ES-I3 (cell line): ENCODE measurements around the gene SLC39A6.
"Not testable (repeated sequence)": the region's sequence is repeated elsewhere in the genome, so short reads cannot be mapped to it uniquely, and the experiment has no call there.

Experiments
- H3K36me3 ChIP-seq: 2 replicates; pipeline ENCODE4 v1.6.1; 2013; ENCODE audit warnings: mild to moderate bottlenecking, low read length, control low read depth, moderate library complexity; ENCODE audit not compliant: insufficient read depth
- H3K4me1 ChIP-seq: 2 replicates; pipeline ENCODE4 v1.6.1; 2013; ENCODE audit warnings: mild to moderate bottlenecking, control low read depth, low read length; ENCODE audit not compliant: insufficient read depth
- H3K9ac ChIP-seq: 2 replicates; pipeline ENCODE4 v1.6.1; 2013; ENCODE audit warnings: low read depth, mild to moderate bottlenecking, low read length, moderate library complexity
- H3K9me3 ChIP-seq: 2 replicates; pipeline ENCODE4 v1.6.1; 2013; ENCODE audit warnings: mild to moderate bottlenecking, low read length, moderate library complexity; ENCODE audit not compliant: control insufficient read depth, insufficient read depth

Gene SLC39A6

GRCh38 chr18:36128530-36128870, 640 bp downstream of the SLC39A6 start:
- peaks cover 12% of the 10 kb centered on the region; the same call in 1 of the 2 replicates for H3K36me3 ChIP-seq
- H3K9ac ChIP-seq: peak overlapping the region; percentile 85
- H3K9me3 ChIP-seq: no peaks in the 10 kb centered on the region
- H3K4me1 ChIP-seq: no peaks in the 10 kb centered on the region

- H3K9ac ChIP-seq: peak overlapping the region; percentile 85
- no peaks in the 10 kb centered on the region for H3K4me1 ChIP-seq
- H3K36me3 ChIP-seq: peaks cover 15% of the 10 kb centered on the region; the same call in 1 of the 2 replicates
- no peaks in the 10 kb centered on the region for H3K9me3 ChIP-seq
Measured at GRCh38 chr18:36127836-36128529, 1.2 kb downstream of the SLC39A6 start.

DNA sequence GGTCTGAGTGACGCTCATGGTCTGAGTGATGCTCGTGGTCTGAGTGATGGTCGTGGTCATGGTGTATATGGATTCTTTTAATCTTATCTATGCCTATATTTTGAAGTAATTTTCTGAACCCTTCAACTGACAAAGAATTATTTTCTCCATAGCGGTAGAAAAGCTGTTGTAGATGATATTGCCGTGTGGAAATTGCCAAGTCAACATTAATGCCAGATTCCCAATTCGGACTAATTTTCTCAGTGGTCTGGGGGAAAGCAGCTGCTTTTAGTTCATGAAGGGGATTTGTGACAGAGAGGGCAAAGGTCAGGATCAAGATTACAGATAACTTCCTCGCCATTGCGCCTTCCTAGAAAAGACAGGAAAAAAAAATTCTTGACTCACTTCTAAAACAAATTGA, 2.5 kb downstream of the SLC39A6 start:
- no peaks in the 10 kb centered on the region for H3K9me3 ChIP-seq
- H3K9ac ChIP-seq: no peak overlapping the region
- H3K36me3 ChIP-seq: peaks cover 19% of the 10 kb centered on the region

DNA sequence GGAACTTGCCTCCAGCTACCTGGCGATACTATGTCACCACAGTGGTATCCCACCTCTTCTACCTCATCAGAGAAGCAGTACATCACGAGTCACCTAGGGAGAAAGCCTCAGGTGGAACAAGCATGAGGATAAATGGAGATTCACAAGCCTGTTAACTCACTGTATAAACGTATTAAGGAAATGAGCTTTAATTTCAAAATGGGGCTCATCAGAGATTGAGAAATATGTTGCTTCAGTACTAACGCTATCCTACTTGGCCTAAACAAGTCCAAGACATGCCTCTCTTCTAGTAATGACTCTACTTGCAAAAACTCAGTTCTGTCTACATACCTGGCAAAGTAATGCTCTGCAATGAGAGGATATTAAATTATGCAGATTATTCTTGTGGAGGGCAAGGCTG, 4.3 kb downstream of the SLC39A6 start:
- Histone ChIP-seq H3K36me3 (peaks cover 19% of the 10 kb centered on the region), H3K9ac (no peak overlapping the region), H3K9me3 (no peaks in the 10 kb centered on the region), H3K4me1 (no peaks in the 10 kb centered on the region)

More for the DNA sequence above, 2.5 kb downstream of the SLC39A6 start:
- no peaks in the 10 kb centered on the region for H3K4me1 ChIP-seq

- Histone ChIP-seq H3K36me3 (peaks cover 18% of the 10 kb centered on the region), H3K9ac (no peak overlapping the region), H3K4me1 (no peaks in the 10 kb centered on the region), H3K9me3 (no peaks in the 10 kb centered on the region)
Measured at GRCh38 chr18:36120297-36120696, 8.8 kb downstream of the SLC39A6 start.

DNA sequence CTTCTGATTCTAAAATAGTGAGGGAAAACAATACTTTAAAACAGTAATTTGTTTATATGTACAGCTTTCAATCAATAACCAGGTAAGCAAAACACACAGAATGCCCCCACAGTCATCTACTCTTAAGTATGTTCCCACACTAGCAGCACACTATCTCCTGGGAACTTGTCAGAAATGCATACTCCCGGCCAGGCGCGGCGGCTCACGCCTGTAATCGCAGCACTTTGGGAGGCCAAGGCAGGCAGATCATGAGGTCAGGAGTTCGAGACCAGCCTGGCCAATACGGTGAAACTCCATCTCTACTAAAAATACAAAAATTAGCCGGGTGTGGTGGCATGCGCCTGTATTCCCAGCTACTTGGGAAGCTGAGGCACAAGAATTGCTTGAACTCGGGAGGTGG, 12.4 kb downstream of the SLC39A6 start:
- not testable (repeated sequence) for H3K36me3 ChIP-seq, H3K4me1 ChIP-seq, H3K9me3 ChIP-seq, H3K9ac ChIP-seq

GRCh38 chr18:36114738-36115137, 14.4 kb downstream of the SLC39A6 start:
- H3K9ac ChIP-seq: no peak overlapping the region
- H3K9me3 ChIP-seq: no peaks in the 10 kb centered on the region
- no peaks in the 10 kb centered on the region for H3K4me1 ChIP-seq
- H3K36me3 ChIP-seq: peaks cover 6% of the 10 kb centered on the region

DNA sequence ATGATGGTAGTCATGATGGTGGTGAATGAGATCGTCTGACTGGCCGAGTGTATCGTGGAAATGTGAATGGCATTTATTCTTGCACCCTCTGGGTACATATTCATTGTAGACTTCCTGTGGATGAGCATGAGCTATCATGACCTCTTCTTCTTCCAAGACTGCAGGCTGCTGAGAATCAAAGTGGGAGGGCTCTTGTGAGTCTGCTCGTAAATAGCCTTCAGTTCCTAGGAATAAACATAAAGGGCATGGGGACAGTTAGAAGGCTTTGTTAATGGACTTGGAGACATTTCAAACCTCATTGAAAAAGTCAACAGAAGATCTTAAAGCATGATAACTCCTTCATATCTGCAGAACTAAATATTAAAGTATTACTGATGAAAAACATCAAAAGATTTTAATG, 14.9 kb downstream of the SLC39A6 start:
- H3K4me1 ChIP-seq: no peaks in the 10 kb centered on the region
- no peak overlapping the region for H3K9ac ChIP-seq
- peaks cover 6% of the 10 kb centered on the region for H3K36me3 ChIP-seq
- H3K9me3 ChIP-seq: no peaks in the 10 kb centered on the region

DNA sequence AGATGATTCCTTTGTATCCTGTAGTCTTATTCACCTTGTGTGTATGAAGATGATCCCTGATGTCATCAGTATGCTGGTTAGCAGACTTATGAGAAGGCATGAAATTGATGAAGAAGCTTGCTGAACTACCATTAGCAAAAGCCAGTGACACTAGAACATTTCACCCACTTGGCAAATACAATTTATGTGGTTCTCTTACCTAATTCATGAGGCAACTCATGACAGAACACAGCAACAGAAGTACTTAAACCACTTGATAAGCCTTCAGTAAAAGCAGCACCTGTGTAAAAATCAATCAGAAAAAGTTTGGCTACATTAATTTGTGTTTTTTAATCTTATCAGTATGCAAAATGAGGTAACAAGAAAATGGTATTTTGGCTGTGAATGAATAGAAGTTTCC, 16.8 kb downstream of the SLC39A6 start:
- H3K9me3 ChIP-seq: no peaks in the 10 kb centered on the region
- H3K36me3 ChIP-seq: peaks cover 6% of the 10 kb centered on the region
- no peak overlapping the region for H3K9ac ChIP-seq
- no peaks in the 10 kb centered on the region for H3K4me1 ChIP-seq

GRCh38 chr18:36109737-36110136, 19.4 kb downstream of the SLC39A6 start:
- H3K9ac ChIP-seq: no peak overlapping the region
- peaks cover 6% of the 10 kb centered on the region for H3K36me3 ChIP-seq
- H3K9me3 ChIP-seq: no peaks in the 10 kb centered on the region
- H3K4me1 ChIP-seq: no peaks in the 10 kb centered on the region

- H3K9ac ChIP-seq: no peak overlapping the region
- H3K9me3 ChIP-seq: no peaks in the 10 kb centered on the region
- H3K36me3 ChIP-seq: peaks cover 6% of the 10 kb centered on the region
- H3K4me1 ChIP-seq: no peaks in the 10 kb centered on the region
Measured at GRCh38 chr18:36108601-36109000, 20.5 kb downstream of the SLC39A6 start.

DNA sequence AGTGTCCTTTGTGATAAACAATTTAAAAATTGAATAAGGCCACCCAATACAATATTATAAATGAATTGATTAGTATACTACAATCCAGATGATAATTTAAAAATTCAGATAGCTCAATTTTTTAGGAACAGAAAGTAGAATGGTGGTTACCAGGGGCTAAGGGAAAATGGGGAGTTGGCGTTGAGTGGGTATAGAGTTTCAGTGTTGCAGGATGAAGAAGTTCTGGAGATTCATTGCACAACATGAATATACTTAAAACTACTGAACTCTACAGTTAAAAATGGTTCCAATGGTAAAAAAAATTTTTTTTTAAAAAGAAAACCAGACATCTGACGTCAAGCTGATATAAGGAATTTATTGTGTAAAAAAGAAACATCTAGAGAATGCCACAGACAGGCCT, 20.9 kb downstream of the SLC39A6 start:
- H3K36me3 ChIP-seq: peaks cover 3% of the 10 kb centered on the region
- no peaks in the 10 kb centered on the region for H3K4me1 ChIP-seq
- H3K9ac ChIP-seq: no peak overlapping the region
- no peaks in the 10 kb centered on the region for H3K9me3 ChIP-seq

DNA sequence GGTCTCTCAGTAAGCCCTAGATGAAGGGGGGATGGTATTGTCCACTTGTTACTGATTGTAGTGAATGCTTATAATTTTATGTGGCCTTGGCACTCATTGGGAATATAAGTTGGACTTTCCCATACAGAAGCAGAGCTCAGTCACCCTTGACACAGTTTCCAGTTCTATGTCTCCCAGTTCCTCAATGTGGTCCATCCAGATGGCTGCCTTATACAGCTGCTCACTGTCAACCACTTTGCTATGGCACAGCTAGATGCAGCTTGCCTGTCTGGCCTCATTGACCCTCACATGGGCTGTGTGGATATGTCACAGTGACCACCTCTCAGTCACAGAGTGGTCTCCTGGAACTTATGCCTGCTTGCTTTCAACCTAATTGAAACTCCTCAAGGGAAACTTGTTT, 21.7 kb downstream of the SLC39A6 start:
- Histone ChIP-seq H3K4me1 (no peaks in the 10 kb centered on the region), H3K36me3 (peaks cover 3% of the 10 kb centered on the region), H3K9ac (no peak overlapping the region), H3K9me3 (no peaks in the 10 kb centered on the region; the same call in 1 of the 2 replicates)

- Histone ChIP-seq H3K9me3 (no peaks in the 10 kb centered on the region; the same call in 1 of the 2 replicates), H3K9ac (no peak overlapping the region)
Measured at GRCh38 chr18:36104749-36105148, 24.4 kb downstream of the SLC39A6 start.

GRCh38 chr18:36101943-36102342, 27.2 kb downstream of the SLC39A6 start:
- no peak overlapping the region for H3K9ac ChIP-seq
- no peaks in the 10 kb centered on the region for H3K36me3 ChIP-seq
- H3K9me3 ChIP-seq: no peaks in the 10 kb centered on the region; the same call in 1 of the 2 replicates
- no peaks in the 10 kb centered on the region for H3K4me1 ChIP-seq

More at GRCh38 chr18:36104749-36105148, 24.4 kb downstream of the SLC39A6 start:
- Histone ChIP-seq H3K4me1 (no peaks in the 10 kb centered on the region), H3K36me3 (no peaks in the 10 kb centered on the region)
